Upper lobe of left lung (tissue), 4 donors: ENCODE data around the gene PTPDC1.

Experiments
- POLR2AphosphoS5 ChIP-seq, 2 donors: sonication (generic); formaldehyde crosslinking; IDR thresholded peaks; one replicate each; pipeline ENCODE4 v1.5.1; 2017; ENCODE audit warnings: antibody characterized with exemption in 2 of 2
- TF ChIP-seq, protein P1 (sequence below), 6 experiments: fragments of 450-650 bp in 4 of 6; fragments of 200-600 bp in 2 of 6; sonication (generic) in 2 of 6; IDR thresholded peaks; one replicate each; pipeline ENCODE4 v1.5.1; 2016 to 2019; ENCODE audit warnings: antibody characterized with exemption in 6 of 6

DNA sequence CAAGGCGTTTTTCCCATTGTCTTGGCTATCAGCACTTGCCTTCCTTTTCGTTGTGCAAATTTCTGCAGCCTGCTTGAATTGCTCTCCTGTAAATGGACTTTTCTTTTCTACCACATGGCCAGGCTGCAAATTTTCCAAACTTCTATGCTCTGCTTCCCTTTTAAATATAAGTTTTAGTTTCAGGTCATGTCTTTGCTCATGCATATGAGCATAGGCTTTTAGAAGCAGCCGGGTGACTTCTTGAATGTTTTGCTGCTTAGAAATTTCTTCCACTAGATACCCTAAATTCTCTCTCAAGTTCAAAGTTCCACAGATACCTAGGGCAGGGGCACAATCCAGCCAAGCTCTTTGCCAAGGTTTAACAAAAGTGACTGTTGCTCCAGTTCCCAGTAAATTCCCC, 22.4 kb upstream of the PTPDC1 start:
- TF ChIP-seq, protein P1, sequence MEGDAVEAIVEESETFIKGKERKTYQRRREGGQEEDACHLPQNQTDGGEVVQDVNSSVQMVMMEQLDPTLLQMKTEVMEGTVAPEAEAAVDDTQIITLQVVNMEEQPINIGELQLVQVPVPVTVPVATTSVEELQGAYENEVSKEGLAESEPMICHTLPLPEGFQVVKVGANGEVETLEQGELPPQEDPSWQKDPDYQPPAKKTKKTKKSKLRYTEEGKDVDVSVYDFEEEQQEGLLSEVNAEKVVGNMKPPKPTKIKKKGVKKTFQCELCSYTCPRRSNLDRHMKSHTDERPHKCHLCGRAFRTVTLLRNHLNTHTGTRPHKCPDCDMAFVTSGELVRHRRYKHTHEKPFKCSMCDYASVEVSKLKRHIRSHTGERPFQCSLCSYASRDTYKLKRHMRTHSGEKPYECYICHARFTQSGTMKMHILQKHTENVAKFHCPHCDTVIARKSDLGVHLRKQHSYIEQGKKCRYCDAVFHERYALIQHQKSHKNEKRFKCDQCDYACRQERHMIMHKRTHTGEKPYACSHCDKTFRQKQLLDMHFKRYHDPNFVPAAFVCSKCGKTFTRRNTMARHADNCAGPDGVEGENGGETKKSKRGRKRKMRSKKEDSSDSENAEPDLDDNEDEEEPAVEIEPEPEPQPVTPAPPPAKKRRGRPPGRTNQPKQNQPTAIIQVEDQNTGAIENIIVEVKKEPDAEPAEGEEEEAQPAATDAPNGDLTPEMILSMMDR (IDR thresholded peaks at IDR 0.05), result no peak
- no peak for TF ChIP-seq POLR2AphosphoS5 (IDR thresholded peaks at IDR 0.05)
